T-helper 2 cell (primary cell): Measurements from ENCODE around the gene RAPGEF4.
"Not testable (repeated sequence)": the region's sequence is repeated elsewhere in the genome, so short reads cannot be mapped to it uniquely, and the experiment has no call there.

Experiments used
- DNase-seq, 5 experiments: peaks; one replicate each; pipeline versions ENCODE4 v3.0.0 to v3.0.0-alpha.2; 2012 to 2022

Gene RAPGEF4

GRCh38 chr2:172726172-172726735 is 9.4 kb upstream of the RAPGEF4 start:
- no peak for DNase-seq

- no peak for DNase-seq
These were observed 5.2 kb upstream of the RAPGEF4 start for GRCh38 chr2:172730411-172730810.

GRCh38 chr2:172734711-172735581 is 699 bp upstream of the RAPGEF4 start:
- no peak for DNase-seq

- DNase-seq, result no peak
These were observed 954 bp downstream of the RAPGEF4 start for GRCh38 chr2:172736424-172737174.

GRCh38 chr2:172739661-172740266 is 4.1 kb downstream of the RAPGEF4 start:
- DNase-seq, result no peak

GRCh38 chr2:172740856-172741255 is 5.2 kb downstream of the RAPGEF4 start:
- DNase-seq, result no peak

- DNase-seq, result no peak
These were observed 7.4 kb downstream of the RAPGEF4 start for GRCh38 chr2:172742931-172743540.

- DNase-seq, result no peak
These were observed 8.3 kb downstream of the RAPGEF4 start for GRCh38 chr2:172743898-172744297.

GRCh38 chr2:172745636-172746035 is 10.0 kb downstream of the RAPGEF4 start:
- no peak for DNase-seq

- DNase-seq, result not testable (repeated sequence)
These were observed 12.9 kb downstream of the RAPGEF4 start for GRCh38 chr2:172748543-172748942.

GRCh38 chr2:172749388-172749787 is 13.7 kb downstream of the RAPGEF4 start:
- DNase-seq, result no peak

- no peak for DNase-seq
These were observed 15.9 kb downstream of the RAPGEF4 start for GRCh38 chr2:172751564-172751963.

GRCh38 chr2:172753610-172754009 is 18.0 kb downstream of the RAPGEF4 start:
- DNase-seq, result peak in 1 of 5 experiments; percentile 63

- no peak for DNase-seq
These were observed 23.8 kb downstream of the RAPGEF4 start for GRCh38 chr2:172759441-172759840.

GRCh38 chr2:172761306-172761705 is 25.7 kb downstream of the RAPGEF4 start:
- no peak for DNase-seq

GRCh38 chr2:172762574-172762973 is 26.9 kb downstream of the RAPGEF4 start:
- no peak for DNase-seq

- no peak for DNase-seq
These were observed 27.4 kb downstream of the RAPGEF4 start for GRCh38 chr2:172763079-172763478.

- no peak for DNase-seq
These were observed 30.0 kb downstream of the RAPGEF4 start for GRCh38 chr2:172765662-172766061.

GRCh38 chr2:172768401-172768800 is 32.8 kb downstream of the RAPGEF4 start:
- DNase-seq, result no peak

GRCh38 chr2:172769879-172770278 is 34.2 kb downstream of the RAPGEF4 start:
- no peak for DNase-seq

GRCh38 chr2:172770887-172771286 is 35.2 kb downstream of the RAPGEF4 start:
- DNase-seq, result no peak

GRCh38 chr2:172772633-172773032 is 37.0 kb downstream of the RAPGEF4 start:
- DNase-seq, result no peak

- no peak for DNase-seq
These were observed 38.7 kb downstream of the RAPGEF4 start for GRCh38 chr2:172774302-172774701.
